ENCODE data around the gene SLC6A3.

- TF ChIP-seq CTCF (conservative IDR thresholded peaks at IDR 0.05) (no peak), ZFX (IDR thresholded peaks at IDR 0.05) (no peak)
These were observed 9.9 kb downstream of the SLC6A3 start for GRCh38 chr5:1435369-1435768.

Data from C4-2B (cell line).